OCI-LY7 (cell line): Measurements from ENCODE around the gene NAGS.
"Not testable (repeated sequence)": the region's sequence is repeated elsewhere in the genome, so short reads cannot be mapped to it uniquely, and the experiment has no call there.

Source experiments
- EZH2phosphoT487 ChIP-seq: fragments of 200-600 bp; sonication (generic); IDR thresholded peaks from 2 replicates; pipeline ENCODE4 v1.6.1; 2018; ENCODE audit warnings: low read depth, borderline replicate concordance, mild to moderate bottlenecking, mixed run types, antibody characterized with exemption, low read length, moderate library complexity, mixed read lengths
- TF ChIP-seq, protein P1 (sequence below): fragments of 200-600 bp; sonication (generic); conservative IDR thresholded peaks from 2 replicates; pipeline ENCODE4 v1.5.1; 2014; ENCODE audit warnings: mild to moderate bottlenecking, antibody characterized with exemption, low read length, moderate library complexity, mixed read lengths

DNA sequence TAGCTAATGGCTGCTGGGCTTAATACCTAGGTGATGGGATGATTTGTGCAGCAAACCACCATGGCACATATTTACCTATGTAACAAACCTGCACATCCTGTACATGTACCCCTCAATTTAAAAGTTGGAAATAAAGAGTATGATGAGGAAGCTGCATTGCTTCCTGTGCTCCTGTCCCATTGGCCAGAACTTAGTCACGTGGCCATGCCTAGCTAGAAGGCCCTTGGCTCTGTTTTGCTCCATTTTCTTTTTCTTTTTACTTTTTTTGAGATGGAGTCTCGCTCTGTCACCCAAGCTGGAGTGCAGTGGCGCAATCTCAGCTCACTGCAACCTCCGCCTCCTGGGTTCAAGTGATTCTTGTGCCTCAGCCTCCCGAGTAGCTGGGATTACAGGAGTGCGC, 43.1 kb upstream of the NAGS start:
- TF ChIP-seq, protein P1, sequence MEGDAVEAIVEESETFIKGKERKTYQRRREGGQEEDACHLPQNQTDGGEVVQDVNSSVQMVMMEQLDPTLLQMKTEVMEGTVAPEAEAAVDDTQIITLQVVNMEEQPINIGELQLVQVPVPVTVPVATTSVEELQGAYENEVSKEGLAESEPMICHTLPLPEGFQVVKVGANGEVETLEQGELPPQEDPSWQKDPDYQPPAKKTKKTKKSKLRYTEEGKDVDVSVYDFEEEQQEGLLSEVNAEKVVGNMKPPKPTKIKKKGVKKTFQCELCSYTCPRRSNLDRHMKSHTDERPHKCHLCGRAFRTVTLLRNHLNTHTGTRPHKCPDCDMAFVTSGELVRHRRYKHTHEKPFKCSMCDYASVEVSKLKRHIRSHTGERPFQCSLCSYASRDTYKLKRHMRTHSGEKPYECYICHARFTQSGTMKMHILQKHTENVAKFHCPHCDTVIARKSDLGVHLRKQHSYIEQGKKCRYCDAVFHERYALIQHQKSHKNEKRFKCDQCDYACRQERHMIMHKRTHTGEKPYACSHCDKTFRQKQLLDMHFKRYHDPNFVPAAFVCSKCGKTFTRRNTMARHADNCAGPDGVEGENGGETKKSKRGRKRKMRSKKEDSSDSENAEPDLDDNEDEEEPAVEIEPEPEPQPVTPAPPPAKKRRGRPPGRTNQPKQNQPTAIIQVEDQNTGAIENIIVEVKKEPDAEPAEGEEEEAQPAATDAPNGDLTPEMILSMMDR, result not testable (repeated sequence)
- TF ChIP-seq EZH2phosphoT487, result not testable (repeated sequence)
